AG10803 (cell line): ENCODE measurements around the gene SMIM5.
A peak's percentile ranks its signal among the peaks of the same experiment; 100 is the strongest.

ENCODE experiments used
- DNase-seq: peaks from one replicate; pipeline ENCODE4 v3.0.0; 2010; ENCODE audit warnings: low read depth
- H3K4me3 ChIP-seq: 2 replicates; pipeline ENCODE4 v1.5.1; 2011; ENCODE audit warnings: mild to moderate bottlenecking, low read length, control low read depth
- CTCF ChIP-seq: conservative IDR thresholded peaks from 2 replicates; pipeline ENCODE4 v1.5.1; 2011; ENCODE audit warnings: mild to moderate bottlenecking, low read length, control low read depth, inconsistent platforms

Gene SMIM5

GRCh38 chr17:75595284-75595919 is 37.8 kb upstream of the SMIM5 start:
- TF ChIP-seq CTCF: no peak
- H3K4me3 ChIP-seq: no peak overlapping the region
- no peak for DNase-seq

- DNase-seq: no peak
- no peak for TF ChIP-seq CTCF
- H3K4me3 ChIP-seq: no peak overlapping the region
Observed at GRCh38 chr17:75595920-75596313, 37.3 kb upstream of the SMIM5 start.

GRCh38 chr17:75596320-75597087 is 36.7 kb upstream of the SMIM5 start:
- no peak overlapping the region for H3K4me3 ChIP-seq
- no peak for TF ChIP-seq CTCF
- no peak for DNase-seq

GRCh38 chr17:75601057-75601987 is 31.9 kb upstream of the SMIM5 start:
- no peak overlapping the region for H3K4me3 ChIP-seq
- TF ChIP-seq CTCF: peak; percentile 70
- peak; percentile 20 for DNase-seq

GRCh38 chr17:75602644-75603043 is 30.6 kb upstream of the SMIM5 start:
- DNase-seq: no peak
- H3K4me3 ChIP-seq: no peak overlapping the region
- TF ChIP-seq CTCF: no peak

- DNase-seq: no peak
- TF ChIP-seq CTCF: no peak
- H3K4me3 ChIP-seq: no peak overlapping the region
Observed at GRCh38 chr17:75603123-75603522, 30.1 kb upstream of the SMIM5 start.
